Peyer's patch (tissue), 4 donors: ENCODE measurements around the gene RAD52.

ENCODE experiments used
- POLR2A ChIP-seq, 2 donors: fragments of 450-650 bp; IDR thresholded peaks; one replicate each; pipeline ENCODE4 v1.5.1; 2017; ENCODE audit warnings: antibody characterized with exemption in 2 of 2, mild to moderate bottlenecking in 2 of 2, moderate library complexity in 2 of 2
- TF ChIP-seq, protein P1 (sequence below), 6 experiments: fragments of 450-650 bp in 4 of 6; fragments of 200-600 bp in 2 of 6; sonication (generic) in 1 of 6; IDR thresholded peaks; one replicate each; pipeline ENCODE4 v1.5.1; 2017 to 2019; ENCODE audit warnings: antibody characterized with exemption in 6 of 6, mild to moderate bottlenecking in 3 of 6, moderate library complexity in 1 of 6

DNA sequence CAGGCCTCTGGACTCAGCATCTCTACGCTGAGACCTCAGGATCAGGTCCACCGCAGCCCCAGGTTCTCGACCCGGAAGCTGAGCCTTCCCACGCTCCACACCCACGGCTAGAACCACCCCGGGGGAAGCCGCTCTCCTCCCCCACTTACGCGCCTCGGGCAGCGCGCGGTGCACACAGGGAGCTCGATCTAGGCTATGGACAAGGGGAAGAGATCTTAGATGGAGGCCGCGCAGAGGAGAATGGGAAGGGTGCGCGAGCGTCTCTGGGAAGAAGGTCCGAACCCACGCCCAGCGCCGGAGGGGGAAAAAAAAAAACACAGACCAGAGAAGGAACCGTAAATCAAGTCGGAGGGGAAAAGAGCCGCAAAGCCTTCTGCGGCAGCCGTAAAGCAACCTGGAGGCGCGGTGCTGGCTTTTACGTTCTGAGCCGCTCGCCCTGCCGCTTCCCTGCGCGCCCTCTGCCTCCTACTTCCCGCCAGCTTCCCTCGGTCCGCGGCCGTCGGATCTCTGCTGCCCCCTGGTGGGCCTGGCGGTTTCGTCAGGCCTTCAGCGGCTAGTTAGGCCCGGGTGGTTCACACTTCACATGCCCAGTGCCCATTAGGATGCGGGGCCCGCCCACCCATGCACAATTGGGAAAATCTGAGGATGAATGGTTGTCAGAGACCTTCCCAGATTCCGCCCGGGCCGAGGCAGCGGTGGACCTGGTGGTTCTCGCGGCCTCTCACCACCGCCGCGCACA lies at the start of gene RAD52:
- TF ChIP-seq, protein P1, sequence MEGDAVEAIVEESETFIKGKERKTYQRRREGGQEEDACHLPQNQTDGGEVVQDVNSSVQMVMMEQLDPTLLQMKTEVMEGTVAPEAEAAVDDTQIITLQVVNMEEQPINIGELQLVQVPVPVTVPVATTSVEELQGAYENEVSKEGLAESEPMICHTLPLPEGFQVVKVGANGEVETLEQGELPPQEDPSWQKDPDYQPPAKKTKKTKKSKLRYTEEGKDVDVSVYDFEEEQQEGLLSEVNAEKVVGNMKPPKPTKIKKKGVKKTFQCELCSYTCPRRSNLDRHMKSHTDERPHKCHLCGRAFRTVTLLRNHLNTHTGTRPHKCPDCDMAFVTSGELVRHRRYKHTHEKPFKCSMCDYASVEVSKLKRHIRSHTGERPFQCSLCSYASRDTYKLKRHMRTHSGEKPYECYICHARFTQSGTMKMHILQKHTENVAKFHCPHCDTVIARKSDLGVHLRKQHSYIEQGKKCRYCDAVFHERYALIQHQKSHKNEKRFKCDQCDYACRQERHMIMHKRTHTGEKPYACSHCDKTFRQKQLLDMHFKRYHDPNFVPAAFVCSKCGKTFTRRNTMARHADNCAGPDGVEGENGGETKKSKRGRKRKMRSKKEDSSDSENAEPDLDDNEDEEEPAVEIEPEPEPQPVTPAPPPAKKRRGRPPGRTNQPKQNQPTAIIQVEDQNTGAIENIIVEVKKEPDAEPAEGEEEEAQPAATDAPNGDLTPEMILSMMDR (IDR thresholded peaks at IDR 0.05), result peak; percentile 96 to 99 (median 98)
- TF ChIP-seq POLR2A (IDR thresholded peaks at IDR 0.05), result peak; percentile 71 to 84
